Activated naive CD4-positive, alpha-beta T cell treated with Interleukin-2 at 50 U/mL for 16 hours (primary cell): ENCODE results near the gene PAF1.
"Not testable (repeated sequence)": the region's sequence is repeated elsewhere in the genome, so short reads cannot be mapped to it uniquely, and the experiment has no call there.

Experiments
- DNase-seq: peaks from one replicate; pipeline ENCODE4 v3.0.0-alpha.2; 2020

The PAF1 gene

DNA sequence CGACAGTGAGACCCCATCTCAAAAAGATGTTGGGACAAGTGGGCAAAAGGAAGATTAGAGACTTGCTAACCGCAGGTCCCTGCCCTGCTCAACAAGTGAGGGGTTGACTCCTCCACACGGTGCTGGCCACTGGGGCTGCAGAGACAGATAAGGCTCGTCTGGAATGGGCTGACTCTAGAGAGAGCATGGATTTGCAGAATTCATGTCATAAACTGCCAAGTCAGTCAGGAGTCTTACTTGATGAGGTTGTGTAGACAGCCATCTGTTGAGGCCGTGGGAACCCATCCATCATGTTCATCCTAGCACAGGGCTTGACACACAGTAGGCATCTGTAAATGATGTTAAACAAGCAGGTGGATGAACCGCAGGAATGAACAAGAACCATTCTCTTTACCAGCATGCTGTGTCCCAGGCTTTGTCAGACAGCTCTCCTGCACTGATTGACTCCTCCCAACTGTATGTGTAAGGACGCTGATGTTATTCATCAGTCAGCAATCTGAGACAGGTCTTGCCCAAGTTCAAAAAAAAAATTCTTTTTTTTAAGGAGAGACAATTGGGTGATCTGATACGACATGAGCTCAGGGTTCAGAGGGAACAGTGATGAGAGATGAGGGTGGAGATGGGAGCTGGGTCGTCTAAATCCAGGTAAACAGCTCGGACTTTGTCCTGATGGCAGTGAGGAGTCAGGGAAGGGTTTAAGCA lies 8.8 kb downstream of the PAF1 start:
- no peak for DNase-seq

DNA sequence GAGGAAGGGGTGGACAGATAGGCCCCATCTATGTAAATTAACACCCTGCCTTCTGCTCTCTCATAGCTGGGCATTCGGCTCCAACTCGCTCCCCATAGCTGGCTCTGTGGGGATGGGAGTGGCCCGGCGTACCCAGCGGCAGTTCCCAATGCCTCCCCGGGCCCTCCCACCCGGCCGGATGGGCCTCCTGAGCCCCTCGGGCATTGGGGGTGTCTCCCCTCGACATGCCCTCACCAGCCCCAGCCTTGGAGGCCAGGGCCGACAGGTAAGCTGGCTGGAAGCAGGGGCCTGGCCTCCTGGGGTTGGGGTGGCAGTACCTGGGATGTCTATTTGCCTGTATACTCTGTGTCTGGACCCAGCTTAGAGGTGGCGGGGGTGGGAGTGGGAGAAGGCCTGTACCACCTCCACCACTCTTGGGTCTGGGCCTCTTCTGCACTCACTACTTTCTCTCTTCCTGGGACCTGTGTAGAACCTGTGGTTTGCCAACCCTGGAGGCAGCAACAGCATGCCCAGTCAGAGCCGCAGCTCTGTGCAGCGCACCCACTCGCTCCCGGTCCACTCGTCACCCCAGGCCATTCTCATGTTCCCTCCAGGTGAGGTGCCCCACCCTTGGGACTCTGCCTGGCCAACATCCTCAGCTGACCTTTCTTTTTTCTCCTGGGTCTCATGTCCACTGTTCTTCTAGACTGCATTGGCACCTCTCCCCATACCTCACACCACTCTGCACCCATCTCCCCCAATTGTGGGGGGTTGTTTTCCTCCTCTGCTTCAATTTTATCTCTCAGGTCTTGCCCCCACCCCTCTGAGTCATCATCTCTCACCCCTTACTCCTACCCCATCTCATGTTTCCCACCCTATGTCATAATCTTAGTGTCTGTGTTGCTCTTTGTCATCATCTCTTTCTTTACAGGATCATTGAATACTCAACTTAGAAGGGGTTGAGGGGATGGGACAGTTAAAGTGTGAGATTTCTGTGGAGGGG lies 10.1 kb downstream of the PAF1 start:
- DNase-seq: no peak

DNA sequence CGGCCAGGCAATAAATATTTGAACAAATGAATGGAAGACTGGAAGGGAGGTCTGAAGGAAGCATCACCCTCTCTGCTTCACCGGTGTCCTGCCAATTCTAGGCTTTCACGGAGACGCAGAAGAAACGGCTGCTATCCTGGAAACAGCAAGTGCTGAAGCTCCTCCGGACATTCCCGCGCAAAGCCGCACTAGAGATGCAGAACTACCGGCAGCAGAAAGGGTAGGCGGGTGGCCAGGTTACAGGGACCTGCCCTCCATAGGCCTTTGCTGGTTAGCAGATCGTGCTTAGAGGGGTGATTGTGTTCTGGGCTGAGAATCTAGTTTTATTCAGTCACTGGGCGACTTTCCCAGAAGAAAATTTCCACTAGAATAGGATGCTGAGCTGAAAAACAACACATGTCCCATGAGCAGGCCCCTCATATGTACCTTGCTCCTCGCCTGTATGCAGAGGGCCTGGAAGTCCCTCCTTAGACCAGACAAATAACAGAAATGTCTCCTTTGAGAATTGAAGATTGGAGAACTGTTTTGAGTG lies 11.0 kb downstream of the PAF1 start:
- DNase-seq: no peak

DNA sequence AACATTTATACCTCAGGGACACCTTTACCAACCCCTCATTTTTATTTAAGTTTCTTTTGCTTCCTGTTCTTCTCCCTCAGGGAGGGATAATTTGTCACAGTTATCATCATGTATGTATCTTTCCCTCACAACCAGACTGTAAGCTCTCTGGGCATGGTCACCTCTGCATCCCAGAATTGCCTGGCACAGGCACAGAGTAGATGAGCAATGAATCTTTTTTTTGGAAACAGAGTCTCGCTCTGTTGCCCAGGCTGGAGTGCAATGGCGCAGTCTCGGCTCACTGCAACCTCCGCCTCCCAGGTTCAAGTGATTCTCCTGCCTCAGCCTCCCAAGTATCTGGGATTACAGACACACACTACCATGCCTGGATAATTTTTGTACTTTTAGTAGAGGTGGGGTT lies 11.5 kb downstream of the PAF1 start:
- DNase-seq: not testable (repeated sequence)

DNA sequence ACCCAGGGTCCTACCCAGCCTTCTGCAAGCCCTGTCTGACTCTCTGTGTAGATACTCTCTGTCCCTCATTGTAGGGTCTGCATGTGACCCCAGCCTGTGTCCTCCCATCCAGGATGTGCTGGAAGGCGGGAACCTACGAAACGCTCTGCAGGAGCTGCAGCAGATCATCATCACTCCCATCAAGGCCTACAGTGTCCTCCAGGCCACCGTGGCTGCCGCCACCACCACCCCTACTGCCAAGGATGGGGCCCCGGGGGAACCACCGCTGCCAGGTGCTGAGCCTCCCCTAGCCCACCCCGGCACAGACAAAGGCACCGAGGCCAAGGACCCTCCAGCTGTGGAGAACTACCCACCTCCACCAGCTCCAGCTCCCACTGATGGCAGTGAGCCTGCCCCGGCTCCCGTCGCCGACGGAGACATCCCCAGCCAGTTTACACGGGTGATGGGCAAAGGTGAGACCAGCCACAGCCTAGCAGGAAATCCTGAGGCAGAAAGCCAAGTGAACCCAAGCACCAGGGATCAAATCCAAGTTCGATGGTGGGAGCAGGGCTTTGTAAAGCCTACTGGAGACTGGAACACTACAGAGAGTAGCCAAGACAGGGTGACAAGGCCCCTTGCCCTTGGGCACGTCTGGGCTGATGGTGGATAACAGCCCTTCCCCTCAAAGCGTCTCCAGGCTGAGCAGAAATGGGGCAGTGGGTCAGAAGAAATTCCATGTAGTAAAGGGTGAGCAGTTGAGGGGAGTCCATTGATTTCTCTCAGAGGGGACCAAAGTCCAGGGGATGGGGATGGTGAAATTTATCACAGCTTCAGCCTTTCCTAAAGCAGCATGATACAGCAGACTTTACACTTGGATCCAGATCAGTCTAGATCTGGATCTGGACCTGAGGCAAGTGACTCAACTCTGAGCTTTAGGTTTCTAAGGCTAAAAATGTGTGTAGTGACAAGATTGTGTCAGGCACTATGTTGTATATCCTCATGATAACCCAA lies 13.2 kb downstream of the PAF1 start:
- no peak for DNase-seq

DNA sequence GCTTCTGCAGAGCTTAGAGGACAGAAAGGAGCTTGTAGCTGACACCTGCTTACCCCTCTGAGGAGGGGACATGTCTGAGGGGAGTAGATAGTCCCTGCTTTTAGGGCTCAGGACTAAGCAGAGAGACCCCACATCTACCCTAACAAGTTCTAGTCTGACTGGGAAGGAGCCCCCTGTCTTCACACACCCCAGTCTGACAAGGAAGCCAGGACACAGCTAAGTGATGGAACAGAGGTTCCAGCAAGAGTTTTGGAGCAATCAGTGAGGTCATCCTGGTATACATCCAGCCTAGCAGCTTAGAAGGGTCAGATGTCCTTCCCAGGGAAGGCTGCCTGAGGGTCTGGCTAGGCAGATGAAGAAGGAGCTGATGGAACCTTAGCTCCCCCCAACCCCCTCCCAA lies 15.0 kb downstream of the PAF1 start:
- DNase-seq: no peak

DNA sequence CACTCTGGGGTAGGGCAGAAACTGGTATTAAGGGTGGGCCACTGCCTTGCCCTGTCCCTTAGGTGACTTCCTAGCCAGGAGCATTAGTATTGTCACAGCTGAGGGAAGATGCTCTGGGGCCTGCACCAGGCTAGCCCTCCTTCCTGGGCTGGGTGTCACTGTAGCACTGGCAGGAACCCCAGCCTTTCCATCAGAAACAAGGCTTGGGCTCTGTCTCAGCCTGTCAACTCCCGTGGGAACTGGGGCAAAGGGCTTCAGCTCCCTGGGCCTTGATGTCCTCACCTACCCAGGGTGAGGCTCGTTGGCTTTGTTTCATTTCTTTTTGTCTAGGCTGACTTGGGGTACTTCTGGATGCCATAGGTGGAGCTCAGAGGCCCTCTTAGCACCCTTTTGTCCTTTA lies 18.0 kb downstream of the PAF1 start:
- DNase-seq: no peak

DNA sequence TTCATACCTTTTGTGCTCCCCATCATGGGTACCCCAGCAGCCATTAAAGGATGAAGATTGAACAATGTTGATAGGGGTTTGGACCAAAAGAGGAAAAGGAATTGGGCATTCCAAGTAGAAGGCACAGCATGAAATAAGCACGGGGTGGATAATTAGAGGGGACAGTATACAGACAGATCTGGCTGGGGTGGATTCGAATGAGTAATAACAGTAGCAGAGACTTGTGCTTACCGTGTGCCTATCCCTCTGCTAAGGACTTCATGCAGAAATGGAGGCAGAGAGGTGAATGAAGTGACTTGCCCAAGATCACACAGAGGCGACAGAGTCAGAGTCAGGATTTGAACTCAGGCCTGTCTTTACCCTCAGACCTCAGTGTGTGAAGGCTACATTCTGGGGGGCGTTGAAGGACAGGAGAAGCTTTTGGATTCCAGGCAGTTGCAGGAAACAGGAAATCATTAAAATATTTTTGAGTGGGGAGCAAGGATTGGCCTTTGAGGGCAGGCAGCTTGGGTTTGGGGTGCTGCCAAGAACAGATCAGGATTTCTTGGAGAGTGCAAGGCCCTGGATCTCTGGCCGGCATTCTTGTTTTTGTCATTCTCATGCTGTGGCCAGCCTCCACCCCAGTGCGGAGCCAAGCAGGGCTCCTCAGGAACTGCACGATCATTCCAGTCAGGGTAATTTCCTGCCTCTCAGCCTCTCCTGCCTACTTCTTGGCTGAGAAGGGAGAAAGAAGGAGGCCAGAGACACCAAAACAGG lies 18.7 kb downstream of the PAF1 start:
- DNase-seq: no peak

DNA sequence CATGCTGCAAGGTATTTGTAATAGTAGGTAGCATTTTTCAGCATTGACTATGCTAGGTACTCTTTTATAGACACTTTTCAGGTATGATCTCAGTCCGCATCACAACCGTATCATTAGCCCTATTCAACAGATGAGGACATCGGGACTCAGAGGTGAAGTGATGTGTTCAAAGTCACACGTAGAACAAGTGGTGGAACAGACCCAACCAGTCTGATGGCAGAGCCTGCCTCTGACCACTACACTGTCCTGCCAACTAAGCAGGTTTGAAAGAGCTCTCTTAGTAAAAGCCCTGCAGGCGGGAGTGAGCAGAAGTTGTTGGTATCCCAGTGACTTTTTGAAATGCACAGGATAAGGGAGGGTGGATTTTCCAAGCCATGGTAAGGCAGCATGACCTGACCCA lies 20.2 kb downstream of the PAF1 start:
- no peak for DNase-seq

DNA sequence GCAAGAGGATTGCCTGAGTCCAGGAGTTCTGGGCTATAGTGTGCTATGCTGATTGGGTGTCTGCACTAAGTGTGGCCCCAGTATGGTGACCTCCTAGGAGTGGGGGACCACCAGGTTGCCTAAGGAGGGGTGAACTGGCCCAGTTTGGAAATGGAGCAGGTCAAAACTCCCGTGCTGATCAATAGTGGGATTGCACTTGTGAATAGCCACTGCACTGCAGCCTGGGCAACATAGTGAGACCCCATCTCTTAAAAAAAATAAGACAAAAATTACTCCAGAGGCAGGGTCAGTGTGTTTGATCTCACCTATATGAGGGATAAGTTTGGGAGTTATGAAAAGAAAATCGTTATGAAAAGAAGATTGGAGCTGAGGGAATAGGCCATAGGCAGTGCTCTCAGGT lies 21.7 kb downstream of the PAF1 start:
- DNase-seq: no peak

DNA sequence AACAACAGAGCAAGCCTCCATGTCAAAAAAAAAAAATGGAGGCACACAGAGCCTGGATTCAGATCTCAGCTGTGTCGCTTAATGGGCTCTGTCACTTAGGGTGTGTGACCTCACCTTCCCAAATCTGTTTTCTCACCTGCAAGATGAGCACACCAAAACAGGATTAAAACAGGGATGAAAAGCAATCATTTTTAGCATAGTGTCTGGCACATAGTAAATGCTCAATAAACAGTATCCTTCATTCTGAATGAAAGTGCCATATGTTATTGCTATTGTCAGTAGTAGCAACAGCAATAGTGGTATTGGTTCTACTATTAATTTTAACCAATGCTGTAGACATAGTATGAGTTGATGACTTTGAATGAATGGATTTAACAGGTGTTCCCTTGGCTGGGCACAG lies 25.4 kb downstream of the PAF1 start:
- no peak for DNase-seq

DNA sequence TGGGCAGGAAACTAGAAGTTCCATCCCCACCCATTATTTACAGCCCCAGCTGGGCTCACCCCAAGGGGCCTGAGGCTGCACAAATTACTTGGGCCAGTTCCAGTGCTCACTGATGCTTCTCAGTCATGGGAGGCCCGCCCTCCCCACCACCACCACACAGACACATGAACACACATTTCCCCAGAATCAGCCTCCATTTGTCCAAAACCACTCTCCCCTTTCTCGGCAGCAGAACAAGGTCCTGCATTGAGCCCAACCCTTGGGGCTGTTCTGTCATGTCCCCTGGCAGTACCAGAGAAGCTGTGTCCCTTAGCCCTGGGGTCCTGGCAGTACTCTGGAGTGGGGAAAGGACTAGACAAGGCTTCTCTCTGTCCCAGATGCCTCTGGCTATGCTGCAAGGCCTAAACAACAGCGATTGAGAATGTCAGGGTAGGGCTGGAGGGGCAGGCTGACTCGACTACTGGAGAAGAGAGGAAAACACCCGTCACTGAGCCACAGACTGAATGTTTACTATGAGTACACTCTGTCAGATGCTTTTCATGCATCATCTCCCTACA lies 26.9 kb downstream of the PAF1 start:
- DNase-seq: no peak

DNA sequence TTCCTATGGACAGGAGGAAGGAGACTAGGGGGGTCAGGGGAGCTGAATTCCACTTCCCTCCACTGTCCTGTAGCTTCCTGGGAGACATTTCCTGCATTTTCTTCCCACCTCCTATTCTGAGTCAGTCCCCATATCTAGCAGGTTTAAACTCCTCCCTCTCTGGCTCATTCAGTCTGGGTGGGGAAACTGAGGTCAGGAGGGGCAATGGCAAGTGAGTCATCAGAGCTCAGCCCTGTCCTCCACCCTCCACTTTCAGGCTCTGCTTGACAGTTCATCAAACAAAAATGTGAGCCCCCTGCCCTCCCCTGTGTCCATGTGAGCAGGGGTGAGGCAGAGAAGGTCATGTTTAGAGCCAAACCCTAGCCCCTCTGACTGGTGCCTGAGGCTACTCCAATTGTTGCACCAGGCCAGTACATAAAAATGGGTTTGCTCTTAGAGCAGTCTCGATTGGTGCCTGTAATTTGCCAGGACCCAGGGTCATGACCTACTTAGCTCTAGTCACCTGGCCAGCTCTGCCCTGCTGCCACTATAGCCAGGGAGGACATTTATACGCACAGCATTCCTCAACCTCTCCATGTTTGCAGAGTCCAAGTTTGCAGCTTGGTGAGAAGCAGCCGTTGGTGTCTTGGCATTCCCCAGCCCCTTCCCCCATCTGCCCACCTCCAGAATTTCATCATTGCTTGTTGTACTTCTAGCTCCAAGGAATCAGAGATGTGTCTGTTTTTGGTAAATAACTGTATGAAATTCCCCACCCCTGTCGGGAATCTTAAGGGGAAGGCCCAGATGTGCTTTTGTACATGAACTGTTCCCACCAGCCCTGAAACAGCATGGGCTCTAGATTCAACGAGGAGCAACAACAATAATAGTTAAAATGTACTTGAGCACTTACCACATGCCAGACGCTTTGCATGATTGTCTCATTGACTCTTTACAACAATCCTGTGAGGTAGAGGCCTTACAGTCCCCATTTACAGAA lies 27.9 kb downstream of the PAF1 start:
- DNase-seq: no peak

DNA sequence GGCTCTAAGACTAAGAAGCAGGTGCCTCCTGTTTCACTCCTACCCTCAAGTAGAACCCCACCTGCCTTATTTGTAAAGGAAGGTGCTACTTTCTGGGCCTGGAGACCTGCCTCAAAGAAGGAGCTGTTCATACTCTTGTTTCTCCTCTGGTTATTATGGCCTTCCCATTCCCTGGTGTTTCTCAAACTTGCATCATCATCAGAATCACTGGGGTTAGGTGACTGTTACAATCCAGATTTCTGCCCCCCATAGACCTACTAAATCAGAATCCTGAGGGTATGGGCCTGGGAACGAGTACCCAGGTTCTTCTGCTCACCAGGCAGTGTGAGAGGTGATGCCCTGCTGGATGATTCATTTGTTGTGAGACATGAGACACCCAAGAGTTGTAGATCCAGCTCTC lies 30.3 kb downstream of the PAF1 start:
- DNase-seq: no peak

DNA sequence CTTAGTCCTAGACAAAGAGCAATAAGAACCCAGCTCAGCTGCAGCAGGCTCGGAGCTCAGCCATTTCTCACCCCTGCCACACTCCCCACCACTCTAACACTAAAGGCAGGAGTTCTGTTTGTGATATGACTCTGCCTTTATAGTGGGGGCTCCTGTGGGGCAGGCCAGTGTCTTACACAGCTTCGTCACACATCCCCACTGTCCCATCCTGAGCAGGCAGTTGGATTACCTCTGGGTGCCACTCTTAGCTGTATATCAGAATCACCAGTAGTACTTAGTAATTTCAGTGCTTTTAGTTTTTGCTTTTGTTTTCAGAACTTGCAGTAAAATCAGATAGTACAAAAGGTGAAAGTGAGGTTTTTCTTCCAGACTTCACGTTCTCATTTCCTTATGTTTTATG lies 31.9 kb downstream of the PAF1 start:
- no peak for DNase-seq

DNA sequence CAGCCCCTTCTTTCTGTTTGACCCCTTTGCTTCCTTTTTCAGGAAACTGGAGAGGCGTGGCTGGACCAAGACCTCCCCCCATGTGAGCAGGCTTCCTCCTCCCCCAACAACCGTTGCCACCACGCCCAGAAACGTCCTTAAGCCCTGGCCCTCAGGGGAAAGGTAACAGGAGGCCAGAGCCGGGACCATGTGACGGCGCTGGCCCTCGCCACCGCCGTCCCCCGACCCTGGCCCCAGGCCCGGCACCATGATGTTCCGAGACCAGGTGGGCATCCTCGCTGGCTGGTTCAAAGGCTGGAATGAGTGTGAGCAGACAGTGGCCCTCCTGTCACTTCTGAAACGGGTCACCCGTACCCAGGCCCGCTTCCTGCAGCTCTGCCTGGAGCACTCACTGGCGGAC lies 34.3 kb downstream of the PAF1 start:
- no peak for DNase-seq

DNA sequence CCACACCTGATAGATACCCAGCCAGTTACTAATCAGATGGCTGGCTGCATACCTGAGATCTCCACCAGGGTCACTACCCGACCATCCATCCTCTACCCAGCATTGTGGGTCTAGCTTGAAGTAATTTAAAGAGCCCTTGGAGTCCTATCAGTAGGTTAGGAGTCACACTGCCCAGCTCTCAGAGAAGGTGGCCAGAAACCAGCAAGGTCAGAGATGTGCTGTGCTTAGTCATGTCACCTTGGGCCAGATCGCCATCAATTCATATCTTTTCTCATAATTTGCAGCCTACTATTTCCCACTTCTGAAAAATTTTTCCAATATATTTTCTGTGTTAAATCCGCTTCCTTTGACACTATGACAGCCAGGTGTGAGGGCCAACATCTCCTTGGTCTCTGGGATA lies 34.8 kb downstream of the PAF1 start:
- no peak for DNase-seq

DNA sequence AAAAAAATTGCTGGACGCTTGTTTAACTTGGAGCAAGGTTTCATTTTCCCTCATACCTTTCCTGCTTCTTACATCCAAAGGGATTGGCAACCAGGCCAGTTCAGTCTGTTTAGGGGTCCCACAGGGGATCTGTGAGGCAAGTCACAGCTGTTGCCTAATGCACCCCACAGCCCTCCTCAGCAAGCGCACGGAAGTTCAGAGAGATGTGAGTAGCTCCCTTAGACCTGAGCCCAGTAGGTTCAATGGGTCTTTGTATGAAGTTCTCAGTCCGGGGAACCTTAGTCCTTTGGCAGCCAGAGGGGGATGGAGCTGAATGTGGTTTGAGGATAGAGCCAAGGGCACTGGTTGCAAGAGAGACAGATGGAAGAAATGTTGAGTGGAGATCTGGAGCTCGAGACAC lies 35.7 kb downstream of the PAF1 start:
- DNase-seq: no peak

DNA sequence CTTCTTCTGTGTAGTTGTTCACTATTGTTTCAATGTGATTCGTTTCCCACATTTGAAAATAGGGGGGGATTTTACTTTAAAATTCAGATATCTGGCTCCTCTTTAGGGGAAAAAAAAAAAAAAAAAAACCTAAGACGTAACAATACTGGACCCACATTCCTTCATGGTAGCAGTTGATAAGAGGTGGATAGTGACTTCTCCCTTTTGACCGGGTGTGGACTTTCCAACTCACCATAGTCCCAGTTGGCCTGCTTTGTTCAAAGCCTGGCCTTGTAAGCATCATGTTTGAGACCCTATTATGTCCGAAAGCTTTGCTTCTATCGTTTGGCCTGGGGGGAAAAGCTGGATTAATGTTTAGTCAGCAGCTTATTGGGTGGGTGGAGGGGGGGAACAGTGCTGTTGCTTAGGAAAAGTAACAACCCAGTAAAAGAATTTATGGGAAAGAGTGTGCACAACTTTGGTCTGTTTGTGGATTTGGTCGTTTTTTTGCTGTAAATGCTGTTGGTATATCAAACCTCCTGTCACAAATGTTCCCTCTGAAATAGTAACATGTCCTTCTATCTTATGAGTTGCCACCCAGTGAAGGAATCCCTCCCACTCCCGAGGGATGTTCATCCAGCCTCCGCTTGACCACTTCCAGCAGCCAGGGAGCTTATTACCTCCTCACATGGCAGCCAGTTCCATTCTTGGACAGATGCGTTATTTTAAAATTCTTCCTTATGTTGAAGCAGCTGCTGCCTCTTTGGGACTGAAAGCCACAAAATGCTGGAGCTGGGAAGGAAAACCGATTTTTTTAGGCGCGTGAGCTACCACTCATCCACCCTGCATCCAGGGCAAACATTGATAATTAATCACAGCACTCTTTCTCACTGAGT lies 38.3 kb downstream of the PAF1 start:
- DNase-seq: no peak
